Activated CD8-positive, alpha-beta memory T cell treated with anti-CD3 and anti-CD28 coated beads, Interleukin-2, amount 50 U/mL, for 48 hours (primary cell): Measurements from ENCODE around the gene CCNY.
"Not testable (repeated sequence)": the region's sequence is repeated elsewhere in the genome, so short reads cannot be mapped to it uniquely, and the experiment has no call there.

ENCODE experiments used
- DNase-seq: peaks from one replicate; pipeline ENCODE4 v3.0.0-alpha.2; 2020

The CCNY gene

DNA sequence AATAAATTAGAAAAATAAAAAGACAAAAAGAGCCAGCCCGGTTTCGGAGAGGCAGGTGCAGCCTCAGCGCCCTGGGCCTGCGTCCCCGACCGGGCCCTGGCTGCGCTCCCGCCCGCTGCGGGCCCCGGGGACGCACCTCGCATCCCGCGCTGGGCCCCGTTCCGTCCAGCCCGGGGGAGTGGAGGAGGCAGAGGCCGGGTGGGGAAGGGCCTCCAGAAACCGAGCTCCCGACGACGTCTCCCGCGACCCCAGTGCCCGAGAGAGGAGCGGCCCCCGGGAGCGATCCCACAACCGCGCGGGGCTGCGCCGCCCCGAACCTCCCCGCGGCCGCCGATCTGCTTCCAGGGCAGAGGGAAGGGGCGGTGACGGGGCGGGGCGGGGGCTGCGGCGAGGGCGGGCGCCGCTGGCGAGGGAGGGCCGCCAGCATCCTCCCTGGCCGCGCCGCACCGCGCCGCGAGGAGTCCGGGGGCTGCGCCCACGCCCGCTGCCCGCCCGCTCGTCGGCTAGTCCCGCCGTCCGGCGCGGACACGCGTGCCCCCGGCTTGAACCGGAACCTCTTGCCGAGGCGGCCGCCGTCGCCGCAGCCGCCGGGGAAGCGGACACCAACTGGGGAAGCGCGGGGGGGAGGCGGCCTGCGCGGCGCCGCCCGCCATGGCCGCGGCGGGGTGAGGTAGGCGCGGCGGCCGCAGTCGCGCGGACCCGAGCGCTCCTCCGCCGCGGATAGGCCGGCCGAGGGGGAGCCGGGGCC is at the start of gene CCNY:
TSS of gene CCNY (plus strand) at position 426 of the 748 bp plus-strand sequence. CDS start 545 bp downstream, outside the sequence.
- DNase-seq: peak; percentile 88

DNA sequence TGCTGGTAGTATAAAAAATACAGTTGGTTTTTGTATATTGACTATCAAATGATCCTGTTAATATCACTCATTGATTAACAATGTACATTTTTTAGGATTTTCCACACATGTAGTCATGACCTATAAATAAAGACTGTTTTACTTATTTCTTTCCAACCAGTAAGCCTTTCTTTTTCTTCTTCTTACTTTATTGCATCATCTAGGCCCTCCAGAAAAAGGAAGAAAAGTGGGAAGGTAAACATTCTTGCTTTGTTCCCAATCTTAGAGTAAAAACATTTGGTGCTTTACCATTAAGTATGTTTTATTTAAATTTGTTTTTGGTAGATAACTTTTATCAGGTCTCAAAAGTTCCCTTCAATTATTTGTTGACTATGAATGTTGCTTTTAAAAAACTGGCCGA is 47.1 kb upstream of the CCNY start:
- no peak for DNase-seq

DNA sequence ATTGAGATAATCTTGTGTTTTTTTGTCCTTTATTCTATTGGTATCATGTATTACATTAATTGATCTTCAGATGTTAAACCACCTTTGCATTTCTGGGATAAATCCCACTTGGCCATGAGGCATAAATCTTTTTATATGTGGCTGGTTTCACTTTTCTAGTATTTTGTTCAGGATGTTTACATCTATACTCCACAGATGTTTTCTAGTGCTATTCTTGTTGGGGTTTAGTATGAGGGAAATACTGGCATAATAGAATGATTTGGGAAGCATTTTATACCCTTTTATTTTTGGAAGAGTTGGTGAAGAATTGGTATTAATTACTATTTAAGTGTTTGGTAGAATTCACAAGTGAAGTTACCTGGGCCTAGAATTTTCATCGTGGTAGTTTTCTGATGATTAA is 41.8 kb upstream of the CCNY start:
- no peak for DNase-seq

DNA sequence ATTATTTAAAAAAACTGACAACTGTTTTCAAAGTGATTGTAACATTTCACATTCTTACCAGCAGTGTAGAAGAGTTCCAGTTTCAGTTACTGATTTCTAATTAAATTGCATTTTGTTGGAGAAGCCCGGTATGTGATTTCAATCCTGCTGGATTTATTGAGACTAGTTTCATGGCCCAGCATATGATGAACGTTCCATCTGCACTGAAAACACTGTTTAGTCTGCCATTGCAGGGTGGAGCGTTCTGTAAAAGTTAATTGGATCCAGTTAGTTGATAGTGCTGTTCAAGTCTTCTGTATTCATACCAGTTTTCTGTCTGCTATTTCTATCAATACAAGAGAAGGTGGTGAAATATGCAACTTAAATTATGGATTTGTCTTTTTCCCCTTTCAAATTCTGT is 37.3 kb upstream of the CCNY start:
- no peak for DNase-seq

DNA sequence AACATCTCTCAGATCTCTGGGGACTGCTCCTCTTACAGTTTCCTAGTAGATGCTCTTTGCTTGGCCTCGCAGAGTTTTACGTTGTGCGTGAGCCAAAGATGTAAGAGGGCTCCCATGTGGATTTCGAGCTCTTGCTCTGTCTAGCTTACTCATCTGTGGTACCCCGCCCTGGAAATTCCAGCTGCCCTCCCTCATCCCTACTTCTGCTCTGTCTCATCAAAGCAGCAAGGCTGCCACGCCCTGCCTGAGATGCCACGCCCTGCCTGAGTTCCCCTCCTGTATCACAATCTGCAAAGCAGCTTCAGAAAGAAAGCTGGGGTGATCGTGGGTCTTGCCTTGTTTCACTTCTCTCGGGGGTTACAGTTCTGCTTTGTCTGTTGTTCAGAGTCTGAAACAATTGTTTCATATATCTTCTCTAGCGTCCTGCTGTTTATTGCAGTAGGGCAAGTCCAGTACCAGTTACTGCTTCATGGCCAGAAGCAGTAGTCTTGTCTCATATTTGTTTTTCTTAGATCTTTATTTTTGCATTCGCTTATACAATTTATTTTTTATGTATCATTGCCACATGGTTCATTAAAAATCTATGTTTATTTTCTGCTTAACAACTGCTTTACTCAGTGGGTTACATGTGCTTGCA is 36.1 kb upstream of the CCNY start:
- DNase-seq: peak; percentile 30

DNA sequence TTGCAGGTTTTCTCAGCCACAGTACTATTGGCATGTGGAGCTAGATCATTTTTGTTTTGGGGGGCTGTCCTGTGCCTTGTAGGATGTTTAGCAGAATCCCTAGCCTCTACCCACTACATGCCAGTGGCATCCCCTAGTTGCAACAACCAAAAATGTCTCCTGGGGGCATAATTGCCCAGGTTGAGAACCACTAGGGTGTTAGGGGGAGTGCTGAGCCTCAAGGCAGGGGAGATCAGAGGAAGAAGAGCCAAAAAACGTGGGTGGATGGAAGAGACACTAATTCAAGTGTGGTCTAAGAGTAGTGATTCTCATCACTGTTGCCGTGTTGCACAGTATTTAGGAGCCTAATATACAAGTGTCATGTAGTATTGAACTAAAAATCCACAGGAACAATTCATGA is 31.7 kb upstream of the CCNY start:
- DNase-seq: no peak

DNA sequence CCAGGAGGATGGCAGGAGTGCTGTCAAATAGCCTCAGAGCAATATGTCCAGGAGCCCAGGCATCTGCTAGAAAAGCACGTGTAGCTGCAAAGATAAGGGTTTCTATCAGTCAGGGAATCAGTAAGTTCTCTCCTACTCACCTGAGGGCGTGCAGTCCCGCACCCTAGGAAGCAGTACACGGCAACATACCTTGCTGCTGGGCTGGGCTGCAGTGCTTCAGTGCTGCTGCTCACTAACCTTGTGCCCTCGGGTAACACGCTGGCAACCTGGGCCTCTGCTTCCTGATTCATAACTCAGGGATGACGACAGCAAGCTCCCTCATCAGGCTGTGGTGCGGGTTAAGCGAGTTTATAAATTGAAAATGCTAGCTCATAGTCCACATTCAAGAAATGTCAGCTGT is 29.5 kb upstream of the CCNY start:
- peak; percentile 46 for DNase-seq

DNA sequence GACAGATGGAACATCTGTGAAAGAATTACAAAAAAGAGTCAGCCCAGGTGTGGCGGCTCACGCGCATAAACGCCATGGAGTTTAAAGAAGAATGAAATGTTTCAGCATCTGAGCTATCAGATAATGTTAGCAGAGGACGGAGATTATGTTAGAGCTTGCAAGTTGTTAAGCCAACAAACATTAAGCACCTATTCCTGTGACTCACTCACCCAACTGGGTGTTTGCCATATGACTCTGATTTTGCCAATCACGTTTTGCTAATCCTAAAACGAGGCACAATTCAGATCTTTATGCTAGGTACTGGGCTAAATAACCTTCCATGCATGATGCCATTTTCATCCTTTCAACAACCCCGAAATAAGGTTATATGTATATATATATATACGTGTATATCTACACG is 29.0 kb upstream of the CCNY start:
- DNase-seq: no peak

DNA sequence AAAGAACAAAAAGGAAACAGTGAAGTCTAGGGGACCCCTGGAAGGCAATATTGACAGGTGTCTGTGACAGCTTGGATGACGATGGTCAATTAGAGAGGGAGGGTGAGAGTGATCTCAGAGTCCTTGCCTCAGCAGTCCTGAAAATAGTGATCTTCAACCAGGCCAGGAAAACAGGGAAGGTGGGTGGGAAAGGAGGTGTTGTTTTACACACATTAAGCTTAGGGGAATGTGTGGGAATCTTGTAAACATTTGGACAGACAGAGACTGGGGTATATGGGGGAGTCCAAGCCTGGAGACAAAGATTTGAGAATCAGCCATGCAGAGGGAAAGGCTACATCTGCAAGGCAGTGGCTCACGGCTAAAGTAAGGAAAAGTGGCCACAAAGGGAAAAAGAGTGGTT is 27.5 kb upstream of the CCNY start:
- DNase-seq: no peak

DNA sequence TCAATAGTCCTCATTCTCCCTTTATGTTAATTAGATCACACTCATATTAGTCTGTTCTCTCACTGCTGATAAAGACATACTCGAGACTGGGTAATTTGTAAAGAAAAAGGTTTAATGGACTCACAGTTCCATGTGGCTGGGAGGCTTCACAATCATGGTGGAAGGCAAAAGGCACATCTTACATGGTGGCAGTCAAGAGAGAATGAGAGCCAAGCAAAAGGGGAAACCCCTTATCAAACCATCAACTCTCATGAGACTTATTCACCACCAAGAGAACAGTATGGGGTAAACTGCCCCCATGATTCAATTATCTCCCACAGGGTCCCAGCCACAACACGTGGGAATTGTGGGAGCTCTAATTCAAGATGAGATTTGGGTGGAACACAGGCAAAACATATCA is 22.2 kb upstream of the CCNY start:
- not testable (repeated sequence) for DNase-seq

DNA sequence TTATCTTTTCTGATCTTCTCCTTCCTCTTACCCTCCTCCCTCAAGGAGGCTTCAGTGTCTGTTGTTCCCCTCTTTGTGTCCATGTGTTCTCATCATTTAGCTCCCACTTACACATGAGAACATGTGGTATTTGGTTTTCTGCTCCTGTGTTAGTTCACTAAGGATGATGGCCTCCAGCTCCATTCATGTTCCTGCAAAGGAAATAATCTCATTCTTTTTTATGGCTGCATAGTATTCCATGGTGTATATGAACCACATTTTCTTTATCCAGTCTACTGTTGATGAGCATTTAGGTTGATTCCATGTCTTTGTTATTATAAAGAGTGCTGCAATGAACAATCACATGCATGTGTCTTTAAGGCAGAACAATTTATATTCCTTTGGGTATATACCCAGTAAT is 21.1 kb upstream of the CCNY start:
- not testable (repeated sequence) for DNase-seq

DNA sequence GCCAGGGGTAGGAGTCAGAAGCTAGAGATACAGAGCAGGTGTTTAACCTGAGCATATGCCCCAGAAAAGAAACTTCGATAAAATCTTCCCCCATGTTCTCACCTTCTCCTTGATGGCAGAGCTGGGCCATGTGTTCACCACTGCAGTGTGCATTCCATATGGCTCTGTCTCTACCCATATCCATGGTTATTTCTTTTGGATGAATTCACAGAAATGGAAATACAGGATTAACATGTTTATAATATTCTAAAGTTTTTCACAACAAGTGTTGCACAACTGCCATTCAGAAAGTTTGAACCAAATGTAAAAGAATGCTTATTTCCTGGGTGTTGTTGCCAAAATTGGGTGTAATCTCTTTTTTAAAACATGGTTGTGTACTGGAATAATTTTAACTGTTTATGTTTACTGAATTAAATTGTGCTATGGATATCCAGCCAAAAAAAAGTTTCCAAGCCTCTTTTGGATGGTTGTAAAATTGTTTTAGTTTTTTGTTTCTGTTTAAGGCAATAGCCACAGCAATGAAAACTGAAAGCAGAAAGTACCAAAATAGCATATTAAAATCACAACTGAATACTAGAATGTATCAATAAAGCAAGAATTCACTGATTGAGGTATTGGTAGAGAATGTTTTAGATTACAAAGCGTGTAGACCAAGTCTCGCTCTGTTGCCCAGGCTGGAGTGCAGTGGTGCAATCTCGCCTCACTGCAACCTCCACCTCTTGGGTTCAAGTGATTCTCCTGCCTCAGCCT is 19.9 kb upstream of the CCNY start:
- no peak for DNase-seq

DNA sequence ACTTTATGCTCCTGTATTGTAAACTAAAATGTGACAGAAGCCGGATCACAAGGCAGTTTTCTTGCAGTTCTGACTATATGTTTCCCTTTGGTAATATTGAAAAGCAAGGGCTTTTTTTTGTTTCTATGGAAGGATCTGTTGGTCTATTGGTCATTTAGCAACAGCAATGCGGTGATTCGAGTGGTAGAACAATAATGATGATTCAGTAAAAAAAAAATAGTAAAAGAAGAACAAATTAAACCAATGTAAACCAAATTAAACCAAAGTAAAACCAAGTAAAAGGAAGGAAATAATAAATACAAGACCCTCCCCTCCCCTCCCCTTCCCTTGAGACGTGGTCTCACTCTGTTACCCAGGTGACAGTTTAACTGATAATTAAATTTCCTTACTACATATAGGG is 17.8 kb upstream of the CCNY start:
- no peak for DNase-seq

DNA sequence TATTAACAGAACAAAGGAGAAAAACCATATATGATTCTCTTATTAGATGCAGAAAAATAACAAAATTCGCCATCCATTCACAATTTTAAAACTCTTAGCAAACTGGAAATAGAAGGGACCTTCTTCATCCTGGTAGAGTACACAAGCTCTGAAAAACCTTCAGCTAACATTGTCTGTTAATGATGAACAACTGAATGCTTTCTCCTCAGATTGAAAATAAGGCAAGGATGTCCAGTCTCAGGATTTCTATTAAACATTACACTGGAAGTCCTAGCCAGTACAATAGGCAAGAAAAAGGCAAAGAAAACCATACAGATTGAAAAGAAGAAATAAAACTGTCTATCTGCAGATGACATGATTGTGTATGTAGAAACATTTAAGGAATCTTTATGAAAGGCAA is 16.0 kb upstream of the CCNY start:
- no peak for DNase-seq

DNA sequence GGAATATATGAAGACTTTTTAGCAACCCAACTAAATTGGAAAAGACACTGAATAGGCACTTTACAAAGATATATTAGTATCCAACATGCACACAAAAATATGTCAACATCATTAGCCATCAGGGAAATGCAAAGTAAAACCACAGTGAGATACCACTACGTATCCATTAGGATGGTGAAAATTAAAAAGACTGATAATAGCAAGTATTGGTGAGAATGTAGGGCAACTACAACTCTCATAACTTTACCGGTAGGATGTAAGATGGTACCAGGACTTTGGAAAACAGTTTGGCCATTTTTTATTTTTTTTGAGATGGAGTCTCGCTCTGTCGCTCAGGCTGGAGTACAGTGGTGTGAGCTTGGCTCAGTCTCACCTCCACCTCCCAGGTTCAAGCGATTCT is 13.7 kb upstream of the CCNY start:
- no peak for DNase-seq

DNA sequence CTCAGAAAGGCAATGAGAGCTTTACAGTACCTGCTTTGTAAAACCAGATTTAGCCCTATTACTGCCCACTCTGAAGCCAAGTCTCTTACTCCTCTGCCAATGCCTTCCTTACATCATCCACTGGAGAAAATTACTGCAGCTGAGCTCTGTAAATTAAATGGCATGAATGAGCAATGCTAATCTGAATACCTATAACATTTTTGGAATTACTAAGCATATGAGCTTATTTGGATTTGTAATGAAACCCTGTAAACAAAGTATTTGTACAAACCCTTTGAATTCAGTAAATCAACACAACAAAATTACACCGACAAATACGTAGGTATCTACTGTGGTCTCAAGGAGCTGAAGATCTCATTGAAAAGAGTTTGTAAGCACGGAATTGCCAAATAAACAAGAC is 12.1 kb upstream of the CCNY start:
- DNase-seq: no peak

DNA sequence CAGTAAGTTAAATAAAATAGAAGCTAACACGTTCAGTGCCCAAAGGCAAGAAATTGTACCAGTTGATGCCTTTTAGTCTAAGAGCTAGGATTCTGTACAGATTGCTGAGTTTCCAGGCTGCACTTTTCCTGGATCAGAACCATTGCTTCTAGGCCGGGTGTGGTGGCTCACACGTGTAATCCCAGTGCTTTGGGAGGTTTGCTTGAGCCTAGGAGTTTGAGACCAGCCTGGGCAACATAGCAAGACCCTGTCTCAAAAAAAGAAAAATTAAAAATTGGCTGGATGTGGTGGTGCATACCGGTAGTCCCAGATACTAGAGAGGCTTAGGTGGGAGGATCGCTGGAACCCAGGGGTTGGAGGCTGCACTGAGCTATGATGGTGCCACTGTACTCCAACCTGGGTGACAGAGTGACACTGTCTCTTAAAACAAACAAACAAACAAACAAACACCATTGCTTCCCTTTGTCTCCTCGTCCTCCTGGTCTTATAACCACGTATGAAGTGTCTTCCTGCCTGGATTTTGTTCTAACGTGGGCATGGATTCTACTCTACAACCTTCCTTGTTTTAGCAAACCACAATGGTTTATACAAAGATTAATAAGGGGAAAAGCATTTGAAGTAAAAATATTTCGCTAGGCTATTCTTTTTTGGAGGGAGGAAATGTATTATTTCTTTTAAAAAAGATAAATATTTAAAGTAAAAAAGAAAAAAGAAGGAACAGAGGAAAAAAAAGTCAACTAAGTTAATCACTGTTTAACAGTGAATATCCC is 9.7 kb upstream of the CCNY start:
- DNase-seq: no peak

DNA sequence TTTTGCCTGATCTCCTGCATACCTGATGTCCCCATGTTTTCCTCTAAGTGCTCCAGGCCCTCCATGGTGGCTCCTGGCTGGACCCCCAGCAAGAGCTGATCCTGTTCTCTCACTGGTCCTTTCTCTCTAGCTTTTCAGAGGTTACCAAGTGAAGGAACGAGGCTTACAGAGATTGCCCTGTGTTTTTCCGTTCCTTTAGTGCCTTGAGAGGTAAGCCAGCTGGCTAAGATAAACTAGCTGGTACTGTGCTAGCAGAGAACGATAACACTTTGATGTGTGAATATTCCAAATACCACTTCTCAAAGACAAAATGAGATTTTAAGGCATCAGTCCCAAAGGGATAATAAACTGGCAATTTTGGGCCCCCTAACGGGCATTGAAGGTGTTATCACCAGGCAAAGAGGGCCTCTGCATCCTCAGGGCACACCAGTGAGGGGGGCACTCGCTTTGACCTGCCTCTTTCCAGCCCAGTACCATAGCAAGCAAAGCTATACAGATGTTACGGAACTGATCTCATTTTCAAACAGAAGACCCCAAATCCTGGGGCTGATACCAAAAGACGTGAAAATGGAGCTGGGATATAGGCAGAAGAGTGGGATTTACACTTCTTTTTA is 8.4 kb upstream of the CCNY start:
- peak; percentile 50 for DNase-seq

DNA sequence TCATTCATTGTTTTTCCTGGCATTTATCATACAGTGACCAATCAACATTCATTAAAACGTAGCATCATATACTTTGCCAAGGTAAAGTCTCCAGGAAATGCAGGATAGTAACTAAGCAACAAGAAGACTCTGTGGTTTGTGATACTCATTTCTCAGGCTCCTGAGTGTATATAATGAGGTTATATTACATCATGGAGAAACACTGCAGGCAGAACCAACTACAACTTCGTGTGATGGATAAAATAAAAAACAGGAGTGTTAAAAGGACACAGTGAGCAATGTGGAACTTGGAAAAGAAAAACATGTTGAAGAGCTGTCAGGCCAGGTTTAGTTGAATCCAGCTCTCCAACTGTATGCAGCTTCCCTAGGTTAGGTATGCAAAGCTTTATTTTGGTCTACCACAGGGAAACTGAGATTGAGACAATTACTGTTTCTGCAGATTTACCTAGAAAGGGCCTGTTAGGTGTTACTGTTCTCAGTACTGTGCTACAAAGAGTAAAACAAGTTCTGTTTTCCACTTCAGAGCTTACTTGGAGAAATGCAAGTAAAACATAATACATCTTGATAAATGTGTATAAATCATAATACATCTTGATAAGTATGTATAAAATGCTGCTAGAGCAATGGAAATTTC is 7.8 kb upstream of the CCNY start:
- peak; percentile 12 for DNase-seq

DNA sequence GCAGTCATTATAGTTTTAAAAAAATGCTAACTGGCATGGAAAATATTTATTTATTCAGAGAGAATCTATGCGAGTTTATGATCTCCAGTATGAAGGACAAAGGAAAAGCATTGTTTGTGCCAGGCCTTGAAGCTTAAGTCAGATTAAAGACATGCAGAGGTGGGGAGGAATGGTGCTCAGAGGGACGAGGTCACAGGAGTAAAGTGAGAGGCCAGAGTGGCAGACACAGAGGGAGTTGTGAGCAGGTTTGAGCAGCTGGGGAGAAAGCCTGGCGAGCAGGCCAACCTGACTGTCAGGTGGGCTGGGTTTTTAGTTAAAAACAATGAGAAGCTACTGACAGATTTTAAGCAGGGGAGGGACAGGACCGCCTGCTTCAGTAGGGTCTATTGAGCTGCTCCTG is 6.8 kb upstream of the CCNY start:
- DNase-seq: peak; percentile 35

DNA sequence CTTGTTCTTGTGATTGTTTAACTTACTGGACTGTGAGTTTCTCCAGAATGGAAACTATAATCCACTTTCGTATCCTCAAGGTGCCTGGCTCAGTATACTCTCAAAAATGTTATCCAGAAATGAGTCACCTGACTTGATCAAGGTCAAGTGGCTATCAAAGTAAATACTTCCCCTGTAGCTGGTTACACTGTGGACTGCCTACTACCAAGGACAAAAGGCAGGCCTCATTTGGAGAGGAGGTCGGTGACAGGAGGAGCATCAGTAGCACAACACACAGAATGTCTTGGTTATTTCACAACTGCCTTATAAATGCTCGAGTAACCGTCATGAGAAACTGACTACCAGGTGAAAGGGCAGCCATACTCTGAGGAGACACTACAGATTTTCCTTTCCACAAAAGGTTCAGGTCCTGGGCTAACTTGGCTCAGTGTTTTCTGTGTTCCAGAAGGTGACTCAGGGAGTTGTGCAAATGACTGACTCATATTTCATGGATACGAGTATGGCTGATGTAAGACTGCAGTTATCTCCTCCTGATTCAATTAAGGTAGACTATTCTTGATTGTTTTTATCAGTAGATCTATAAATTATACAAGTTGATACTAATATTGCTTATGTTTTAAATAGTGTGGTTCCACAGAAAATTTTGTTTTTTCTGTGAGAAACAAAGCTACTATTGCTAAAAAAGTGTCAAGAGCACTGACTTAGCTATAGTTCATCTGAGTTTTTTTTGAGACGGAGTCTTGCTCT is 4.2 kb upstream of the CCNY start:
- DNase-seq: peak; percentile 39

DNA sequence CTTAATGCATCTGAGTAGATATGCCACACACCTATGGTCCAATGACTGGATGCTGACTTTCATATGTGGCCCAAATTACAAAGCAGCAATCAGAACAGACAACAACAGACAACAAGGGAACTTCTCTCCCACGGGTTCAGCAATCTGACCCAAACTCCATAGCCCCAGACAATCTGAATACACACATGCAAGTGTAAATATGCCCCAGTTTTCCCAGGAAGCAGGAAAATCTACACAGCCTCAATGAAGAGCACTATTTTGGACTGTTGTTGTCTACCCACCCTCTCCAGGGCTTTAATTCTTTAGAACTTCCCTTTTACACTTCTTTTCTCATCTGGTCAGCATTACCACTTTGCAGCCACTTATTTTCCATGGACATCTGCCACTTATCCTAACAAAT is 2.0 kb upstream of the CCNY start:
- DNase-seq: no peak
